Stimulated activated naive CD8-positive, alpha-beta T cell treated with anti-CD3 and anti-CD28 coated beads, Interleukin-15, amount 100 ng/mL, for 72 hours (primary cell): ENCODE results near the gene IL1RN.

Experiments
- ATAC-seq: fragments of 150-1000 bp; cut with Tn5 transposase; 2 replicates; pipeline ENCODE4 v1.10.0; 2021; ENCODE audit warnings: mild to moderate bottlenecking, moderate library complexity
- DNase-seq, 2 donors: peaks; one replicate each; pipeline ENCODE4 v3.0.0; 2021 to 2022
- H3K27ac Mint-ChIP-seq, 2 donors: one replicate each; pipeline ENCODE4 v1.8.0; 2022; ENCODE audit warnings: mild to moderate bottlenecking in 2 of 2, mixed read lengths in 2 of 2, moderate library complexity in 2 of 2
- H3K27me3 Mint-ChIP-seq: one replicate; pipeline ENCODE4 v1.8.0; 2022; ENCODE audit warnings: mixed read lengths
- H3K4me1 Mint-ChIP-seq: one replicate; pipeline ENCODE4 v1.8.0; 2022; ENCODE audit warnings: mild to moderate bottlenecking, mixed read lengths
- H3K4me3 Mint-ChIP-seq, 2 donors: one replicate each; pipeline ENCODE4 v1.8.0; 2022; ENCODE audit warnings: mild to moderate bottlenecking in 2 of 2, mixed read lengths in 2 of 2, moderate library complexity in 1 of 2
- H3K9me3 Mint-ChIP-seq, 2 donors: one replicate each; pipeline ENCODE4 v1.8.0; 2022; ENCODE audit warnings: mixed read lengths in 2 of 2

Gene IL1RN

GRCh38 chr2:113179446-113180045, 52.1 kb downstream of the IL1RN start:
- Mint-ChIP-seq H3K27me3 (no peaks in the 10 kb centered on the region), H3K4me3 (peak overlapping the region; percentile 48 to 79), H3K27ac (no peak overlapping the region), H3K4me1 (peaks cover 82% of the 10 kb centered on the region), H3K9me3 (no peaks in the 10 kb centered on the region)
- no peak for ATAC-seq
- no peak for DNase-seq

GRCh38 chr2:113180131-113180946, 52.9 kb downstream of the IL1RN start:
- peak overlapping the region; percentile 74 to 79 for H3K4me3 Mint-ChIP-seq
- H3K27ac Mint-ChIP-seq = peak overlapping the region; percentile 79 to 97
- ATAC-seq (peak; percentile 34), DNase-seq (no peak)
- H3K9me3 Mint-ChIP-seq = no peaks in the 10 kb centered on the region
- peaks cover 90% of the 10 kb centered on the region for H3K4me1 Mint-ChIP-seq
- H3K27me3 Mint-ChIP-seq = no peaks in the 10 kb centered on the region

- Mint-ChIP-seq H3K27ac (peak overlapping the region; percentile 71 to 97), H3K4me3 (peak overlapping the region; percentile 28 to 79), H3K9me3 (no peaks in the 10 kb centered on the region), H3K4me1 (peaks cover 97% of the 10 kb centered on the region), H3K27me3 (no peaks in the 10 kb centered on the region)
- ATAC-seq (no peak), DNase-seq (no peak)
These were observed 54.1 kb downstream of the IL1RN start for GRCh38 chr2:113181258-113182051.

- Mint-ChIP-seq H3K9me3 (no peaks in the 10 kb centered on the region), H3K4me1 (peaks cover 97% of the 10 kb centered on the region), H3K27me3 (no peaks in the 10 kb centered on the region), H3K4me3 (peak overlapping the region in 1 of 2 donors; percentile 16), H3K27ac (peak overlapping the region in 1 of 2 donors; percentile 83)
- no peak for ATAC-seq
- DNase-seq = no peak
These were observed 55.3 kb downstream of the IL1RN start for GRCh38 chr2:113182471-113183260.

GRCh38 chr2:113183264-113183663, 55.9 kb downstream of the IL1RN start:
- Mint-ChIP-seq H3K4me3 (no peak overlapping the region), H3K27ac (peak overlapping the region in 1 of 2 donors; percentile 83), H3K27me3 (no peaks in the 10 kb centered on the region), H3K9me3 (no peaks in the 10 kb centered on the region), H3K4me1 (peaks cover 95% of the 10 kb centered on the region)
- no peak for ATAC-seq
- DNase-seq = no peak
